ENCODE measurements around the gene KCNJ6.

Gene KCNJ6

GRCh38 chr21:37815893-37816292 is 100.4 kb downstream of the KCNJ6 start:
- DNase-seq: no peak

- no peak for DNase-seq
Measured at GRCh38 chr21:37811711-37812110, 104.5 kb downstream of the KCNJ6 start.

GRCh38 chr21:37808261-37808660 is 108.0 kb downstream of the KCNJ6 start:
- DNase-seq: no peak

- no peak for DNase-seq
Measured at GRCh38 chr21:37805266-37805665, 111.0 kb downstream of the KCNJ6 start.

GRCh38 chr21:37804001-37804400 is 112.3 kb downstream of the KCNJ6 start:
- DNase-seq: no peak

GRCh38 chr21:37803101-37803651 is 113.1 kb downstream of the KCNJ6 start:
- DNase-seq: no peak

GRCh38 chr21:37800456-37801061 is 115.7 kb downstream of the KCNJ6 start:
- no peak for DNase-seq

- DNase-seq: no peak
Measured at GRCh38 chr21:37800057-37800455, 116.2 kb downstream of the KCNJ6 start.

- no peak for DNase-seq
Measured at GRCh38 chr21:37799211-37800056, 116.8 kb downstream of the KCNJ6 start.

- DNase-seq: no peak
Measured at GRCh38 chr21:37797403-37797802, 118.9 kb downstream of the KCNJ6 start.

- DNase-seq: no peak
Measured at GRCh38 chr21:37796011-37796410, 120.2 kb downstream of the KCNJ6 start.

- DNase-seq: no peak
Measured at GRCh38 chr21:37793660-37794059, 122.6 kb downstream of the KCNJ6 start.

GRCh38 chr21:37792046-37792445 is 124.2 kb downstream of the KCNJ6 start:
- no peak for DNase-seq

GRCh38 chr21:37790905-37791304 is 125.4 kb downstream of the KCNJ6 start:
- no peak for DNase-seq

GRCh38 chr21:37788503-37788902 is 127.8 kb downstream of the KCNJ6 start:
- DNase-seq: no peak

GRCh38 chr21:37787456-37787855 is 128.8 kb downstream of the KCNJ6 start:
- no peak for DNase-seq

GRCh38 chr21:37784591-37785318 is 131.5 kb downstream of the KCNJ6 start:
- DNase-seq: no peak

- no peak for DNase-seq
Measured at GRCh38 chr21:37783016-37783415, 133.2 kb downstream of the KCNJ6 start.

GRCh38 chr21:37780991-37781983 is 135.0 kb downstream of the KCNJ6 start:
- DNase-seq: no peak

GRCh38 chr21:37771181-37771580 is 145.1 kb downstream of the KCNJ6 start:
- DNase-seq: no peak

- DNase-seq: no peak
Measured at GRCh38 chr21:37770461-37770860, 145.8 kb downstream of the KCNJ6 start.

- no peak for DNase-seq
Measured at GRCh38 chr21:37769656-37770055, 146.6 kb downstream of the KCNJ6 start.
